DND-41 (cell line): ENCODE results near the gene GTF2H4.

Source experiments
- EZH2 ChIP-seq: IDR thresholded peaks from 3 replicates; pipeline ENCODE4 v1.6.1; 2012; ENCODE audit warnings: borderline replicate concordance, low read depth, mild to moderate bottlenecking, moderate library complexity, low read length, inconsistent platforms; ENCODE audit not compliant: severe bottlenecking
- TF ChIP-seq, protein P1 (sequence below): IDR thresholded peaks from 2 replicates; pipeline ENCODE4 v1.5.1; 2012; ENCODE audit warnings: borderline replicate concordance, low read length, moderate library complexity, mild to moderate bottlenecking; ENCODE audit not compliant: poor library complexity, severe bottlenecking; ENCODE audit errors: extremely low read depth

DNA sequence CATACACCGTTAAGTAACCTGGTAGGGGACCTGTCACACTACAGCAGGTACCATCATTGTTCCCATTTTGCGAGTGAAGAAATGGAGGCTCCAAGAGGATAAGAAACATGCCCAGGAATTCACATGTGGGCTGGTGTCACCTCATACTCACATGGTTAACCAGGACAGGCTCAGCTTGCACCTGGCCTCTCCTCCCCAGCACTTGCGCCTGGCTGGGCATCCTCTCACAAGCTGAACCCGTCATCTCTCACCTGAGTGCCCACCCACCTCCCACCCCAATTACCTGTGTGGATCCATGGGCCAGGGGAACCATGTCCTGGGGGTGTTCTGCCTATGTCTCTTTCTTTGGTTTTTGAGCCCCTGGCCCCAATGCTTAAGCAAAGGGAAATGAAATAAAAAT, 22.5 kb downstream of the GTF2H4 start:
- TF ChIP-seq, protein P1, sequence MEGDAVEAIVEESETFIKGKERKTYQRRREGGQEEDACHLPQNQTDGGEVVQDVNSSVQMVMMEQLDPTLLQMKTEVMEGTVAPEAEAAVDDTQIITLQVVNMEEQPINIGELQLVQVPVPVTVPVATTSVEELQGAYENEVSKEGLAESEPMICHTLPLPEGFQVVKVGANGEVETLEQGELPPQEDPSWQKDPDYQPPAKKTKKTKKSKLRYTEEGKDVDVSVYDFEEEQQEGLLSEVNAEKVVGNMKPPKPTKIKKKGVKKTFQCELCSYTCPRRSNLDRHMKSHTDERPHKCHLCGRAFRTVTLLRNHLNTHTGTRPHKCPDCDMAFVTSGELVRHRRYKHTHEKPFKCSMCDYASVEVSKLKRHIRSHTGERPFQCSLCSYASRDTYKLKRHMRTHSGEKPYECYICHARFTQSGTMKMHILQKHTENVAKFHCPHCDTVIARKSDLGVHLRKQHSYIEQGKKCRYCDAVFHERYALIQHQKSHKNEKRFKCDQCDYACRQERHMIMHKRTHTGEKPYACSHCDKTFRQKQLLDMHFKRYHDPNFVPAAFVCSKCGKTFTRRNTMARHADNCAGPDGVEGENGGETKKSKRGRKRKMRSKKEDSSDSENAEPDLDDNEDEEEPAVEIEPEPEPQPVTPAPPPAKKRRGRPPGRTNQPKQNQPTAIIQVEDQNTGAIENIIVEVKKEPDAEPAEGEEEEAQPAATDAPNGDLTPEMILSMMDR: no peak
- TF ChIP-seq EZH2: no peak
